HuH-7.5 (cell line): ENCODE results near the gene NPIPA3.
"Not testable (repeated sequence)": the region's sequence is repeated elsewhere in the genome, so short reads cannot be mapped to it uniquely, and the experiment has no call there.

Source experiments
- DNase-seq: peaks from one replicate; pipeline ENCODE4 v3.0.0; 2011; ENCODE audit warnings: low spot score

NPIPA3 gene

DNA sequence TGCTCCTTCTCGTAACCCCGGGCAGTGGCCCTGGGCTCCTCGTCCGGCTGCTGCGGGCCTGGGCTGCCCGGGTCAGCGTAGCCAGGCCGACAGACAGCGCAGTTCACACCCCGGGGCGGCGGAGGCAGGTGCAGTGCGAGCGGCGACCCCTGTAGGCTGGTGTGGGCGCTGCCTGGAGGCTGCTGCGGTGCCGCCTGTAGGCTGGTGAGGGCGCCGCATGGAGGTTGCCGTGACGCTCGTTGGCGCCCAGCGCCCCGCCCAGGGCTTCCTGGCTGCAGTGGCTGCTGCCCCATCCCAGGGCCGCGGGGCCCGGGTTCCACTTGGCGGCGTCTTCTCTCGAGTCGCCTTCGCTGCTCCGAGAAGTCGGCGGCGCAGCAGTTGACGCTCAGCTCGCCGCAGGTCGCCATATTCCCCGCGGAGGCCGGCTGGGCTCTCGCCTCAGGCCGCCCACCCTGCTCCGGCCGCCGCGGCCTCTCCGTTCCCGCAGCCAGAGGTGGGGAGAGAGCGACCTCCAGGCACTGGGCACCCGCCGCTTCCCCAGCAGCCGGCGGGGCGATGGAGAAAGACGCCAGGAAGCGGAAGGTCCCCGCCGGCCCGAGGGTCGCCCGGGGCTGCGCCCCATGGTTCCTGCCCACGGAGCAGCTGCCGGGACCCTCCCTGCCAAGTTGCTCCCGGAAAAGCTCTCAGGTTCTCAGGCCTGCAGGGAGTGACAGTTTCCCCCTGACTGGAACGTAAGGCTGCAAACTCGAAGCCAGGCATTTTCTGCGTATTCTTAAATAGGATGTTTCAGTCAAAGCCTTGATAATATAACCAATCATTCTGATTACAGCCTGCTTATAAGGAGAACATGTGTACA, 39.3 kb downstream of the NPIPA3 start, which contains the start of gene NPIPA2:
NPIPA2 (plus strand) TSS at position 261 of the 856 bp plus-strand sequence. CDS start 5,533 bp downstream, outside the sequence.
- DNase-seq = not testable (repeated sequence)

- not testable (repeated sequence) for DNase-seq
Observed at GRCh38 chr16:14773654-14774053, 70.4 kb downstream of the NPIPA3 start.

- not testable (repeated sequence) for DNase-seq
Observed at GRCh38 chr16:14775624-14776023, 72.4 kb downstream of the NPIPA3 start.
